Activated CD4-positive, alpha-beta T cell treated with anti-CD3 and anti-CD28 coated beads, Interleukin-10, Interleukin-2, amounts not matched to agents 100 ng/mL and 50 ng/mL, durations not matched to agents 16 hours and 8 hours (primary cell): ENCODE data around the gene DNAH7.

ENCODE experiments used
- DNase-seq: peaks from one replicate; pipeline ENCODE4 v3.0.0-alpha.2; 2020

The DNAH7 gene

DNA sequence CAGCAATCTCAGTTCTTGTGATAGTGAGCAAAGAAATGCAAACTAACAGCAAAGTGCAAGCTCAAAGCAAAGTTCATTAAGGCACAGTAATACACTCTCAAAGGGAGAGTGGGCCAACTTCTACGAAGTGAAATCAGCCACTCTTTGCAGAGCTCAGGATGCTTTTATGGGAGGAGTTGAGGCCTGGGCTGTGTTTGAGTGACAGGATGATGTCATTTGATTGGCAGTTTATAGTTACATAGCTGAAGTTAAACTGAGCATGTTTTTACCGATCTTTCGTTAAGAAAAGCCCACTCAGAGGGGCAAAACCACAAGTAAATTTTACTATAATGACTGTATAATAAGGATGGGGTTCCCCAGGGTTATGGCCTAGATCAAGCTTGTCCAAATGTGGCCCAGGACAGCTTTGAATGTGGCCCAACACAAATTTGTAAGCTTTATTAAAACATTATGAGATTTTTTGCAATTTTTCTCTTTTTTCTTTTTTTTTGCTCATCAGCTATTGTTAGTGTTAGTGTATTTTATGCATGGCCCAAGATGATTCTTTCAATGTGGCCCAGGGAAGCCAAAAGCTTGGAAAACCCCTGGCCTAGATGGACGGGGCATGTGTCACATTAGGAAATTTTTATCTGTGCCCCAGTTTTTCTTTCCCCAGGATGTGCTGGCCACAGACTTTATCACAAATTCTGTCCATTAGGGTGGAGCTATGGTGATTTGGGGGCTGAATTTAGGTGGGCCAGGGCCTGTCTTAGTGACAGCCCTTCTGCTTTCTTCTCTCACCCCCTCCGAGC is 8.3 kb upstream of the DNAH7 start:
- DNase-seq: no peak

DNA sequence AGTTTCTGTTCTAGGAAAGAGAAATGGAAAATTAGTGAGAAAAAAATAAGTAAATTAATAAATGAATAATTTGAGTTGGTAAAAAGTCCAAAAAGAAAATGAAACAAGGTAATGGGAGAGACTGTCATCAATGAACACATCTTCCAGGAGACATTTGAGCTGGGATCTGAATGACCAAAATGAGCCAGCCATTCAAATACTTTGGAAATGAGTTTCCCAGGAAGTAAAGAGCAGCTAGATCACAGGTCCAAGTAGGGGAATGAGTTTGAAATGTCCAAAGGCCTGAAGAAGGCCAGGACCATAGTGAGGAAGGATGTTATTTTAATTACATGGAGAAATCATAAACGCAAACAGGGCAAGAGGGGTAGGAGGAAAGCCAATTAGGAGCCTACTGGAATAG is 6.6 kb upstream of the DNAH7 start:
- no peak for DNase-seq

DNA sequence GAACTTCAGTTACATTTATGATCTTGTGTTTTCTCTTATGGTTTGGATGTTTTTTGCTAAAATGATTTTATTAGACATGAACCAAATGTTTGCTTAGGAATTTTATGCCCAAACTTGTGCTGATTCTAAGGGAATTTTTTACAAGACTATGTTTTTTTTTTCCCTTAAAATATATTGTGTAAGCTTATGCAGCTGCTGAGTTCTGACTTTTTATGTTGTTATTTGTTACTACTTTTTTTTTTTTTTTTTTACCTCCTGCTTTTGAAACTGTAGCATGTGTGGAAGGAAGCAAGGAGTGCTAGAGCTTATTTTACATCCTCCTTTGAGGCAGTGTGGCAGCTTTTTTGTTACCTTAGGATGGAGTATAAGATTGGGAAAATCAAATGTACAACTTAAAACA is 6.0 kb upstream of the DNAH7 start:
- DNase-seq: no peak

DNA sequence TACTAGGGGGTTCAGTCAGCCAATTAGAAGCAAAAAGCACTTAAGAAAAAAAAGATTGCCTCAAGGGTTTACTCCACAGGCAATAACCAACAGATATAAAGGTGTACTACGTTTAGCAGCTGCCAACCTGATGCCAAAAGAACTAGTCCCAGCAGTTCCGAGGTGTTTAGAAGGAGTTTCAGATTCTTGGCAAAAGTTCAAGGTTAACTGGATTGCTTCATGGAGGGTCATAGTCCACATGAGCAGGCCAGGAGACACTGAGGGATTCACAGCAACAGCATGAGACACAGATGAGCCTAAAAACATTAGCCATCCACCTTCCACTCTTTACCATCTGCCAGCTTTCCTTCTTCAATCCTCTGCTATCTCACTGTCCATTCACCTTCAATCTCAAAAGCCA is 4.9 kb upstream of the DNAH7 start:
- no peak for DNase-seq

DNA sequence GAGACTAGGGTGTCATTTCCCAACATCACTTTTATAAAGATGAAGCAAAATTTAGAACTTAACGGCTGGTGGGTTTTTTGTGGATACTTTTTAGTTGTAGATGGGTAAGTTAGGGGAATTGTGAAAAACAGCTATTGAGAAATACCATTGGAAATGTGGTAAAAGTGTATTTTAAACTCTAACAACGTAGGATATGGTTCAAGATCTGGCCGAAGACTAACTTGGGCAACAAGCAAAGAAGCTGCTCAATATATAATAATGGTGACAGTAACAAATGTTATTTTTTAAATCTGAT is 1.6 kb downstream of the DNAH7 start:
- no peak for DNase-seq

DNA sequence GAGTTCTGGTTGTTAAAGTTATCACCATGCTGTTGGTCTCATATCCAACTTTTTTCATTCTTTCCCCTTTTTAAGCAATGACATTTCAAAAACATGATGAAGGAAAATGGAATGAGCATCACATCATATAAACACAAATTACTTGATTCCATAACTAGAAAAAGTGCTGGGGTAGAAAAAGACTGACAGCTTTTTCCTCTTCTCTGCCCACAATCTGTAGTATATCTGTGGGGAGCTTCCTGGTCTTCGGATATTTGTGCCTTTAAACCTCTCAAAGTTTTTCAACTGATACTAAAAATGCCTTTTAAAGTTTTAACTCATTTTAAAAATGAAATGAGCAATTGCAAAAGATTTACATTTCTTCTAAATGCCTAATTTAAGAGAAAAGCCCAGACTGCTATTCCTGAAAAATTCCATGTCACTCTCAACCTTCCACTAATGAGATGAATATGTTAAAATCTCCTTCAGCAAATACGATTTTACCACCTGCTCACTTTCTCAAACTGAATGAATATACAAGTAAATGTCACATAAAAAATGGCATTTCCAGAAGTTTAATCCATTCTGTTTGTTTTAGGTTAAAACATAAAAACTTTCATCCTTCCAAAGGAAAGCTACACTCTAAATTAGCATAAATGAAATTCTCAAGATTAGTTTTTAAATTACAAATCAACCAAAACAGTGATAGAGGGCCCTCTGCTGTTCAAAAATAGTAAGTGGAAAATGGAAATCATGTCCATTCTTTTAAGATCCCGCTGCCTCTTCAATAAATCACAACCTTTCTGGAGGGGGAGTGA is 2.1 kb downstream of the DNAH7 start:
- peak; percentile 44 for DNase-seq

DNA sequence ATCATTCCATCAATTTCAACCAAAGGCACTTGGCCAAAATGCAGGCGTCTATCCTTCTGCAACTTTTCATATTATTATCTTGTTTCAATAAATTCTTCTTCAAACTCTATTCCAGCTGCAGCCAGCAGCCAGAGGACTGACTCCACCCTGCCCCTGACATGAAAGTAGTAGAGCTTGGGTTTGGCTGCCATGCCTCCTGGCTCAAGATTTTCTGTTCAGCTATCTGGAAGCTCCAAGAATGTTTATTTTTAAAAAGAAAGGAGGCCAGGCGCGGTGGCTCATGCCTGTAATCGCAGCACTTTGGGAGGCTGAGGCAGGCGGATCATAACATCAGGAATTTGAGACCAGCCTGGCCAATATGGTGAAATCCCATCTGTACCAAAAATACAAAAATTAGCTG is 4.9 kb downstream of the DNAH7 start:
- DNase-seq: no peak

DNA sequence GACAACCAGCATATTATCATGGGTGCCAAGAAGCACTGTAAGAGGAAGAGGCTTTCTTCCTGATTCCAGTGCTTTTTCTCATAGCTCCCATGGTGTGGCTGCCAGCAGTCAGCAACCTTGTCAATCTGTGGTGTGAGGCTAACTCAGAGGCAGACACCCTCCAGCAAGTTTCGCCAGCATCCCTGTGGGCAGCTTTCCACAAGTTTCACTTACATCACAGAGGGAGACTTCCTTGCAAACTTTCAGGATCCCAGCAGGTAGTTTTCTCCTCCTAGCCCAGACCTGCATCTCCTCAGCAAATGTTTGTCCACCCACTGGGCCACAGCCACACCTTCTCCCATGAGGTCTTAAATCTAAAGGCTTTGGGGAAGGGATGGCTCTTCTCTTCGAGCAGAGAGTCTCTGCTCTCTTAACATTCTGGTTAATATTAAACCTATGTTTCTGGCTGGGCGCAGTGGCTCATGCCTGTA is 9.1 kb downstream of the DNAH7 start:
- DNase-seq: no peak

DNA sequence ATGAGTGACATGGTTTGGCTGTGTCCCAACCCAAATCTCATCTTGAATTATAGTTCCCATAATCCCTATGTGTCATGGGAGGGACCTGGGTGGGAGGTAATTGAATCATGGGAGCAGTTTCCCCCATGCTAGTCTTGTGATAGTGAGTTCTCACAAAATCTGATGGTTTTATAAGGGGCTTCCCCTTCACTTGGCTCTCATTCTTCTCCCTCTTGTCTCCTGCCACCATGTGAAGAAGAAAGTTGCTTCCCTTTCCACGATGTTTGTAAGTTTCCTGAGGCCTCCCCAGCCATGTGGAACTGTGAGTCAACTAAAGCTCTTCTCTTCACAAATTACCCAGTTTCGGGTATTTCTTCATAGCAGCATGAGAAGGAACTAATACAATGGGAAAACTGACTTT is 14.0 kb downstream of the DNAH7 start:
- no peak for DNase-seq

DNA sequence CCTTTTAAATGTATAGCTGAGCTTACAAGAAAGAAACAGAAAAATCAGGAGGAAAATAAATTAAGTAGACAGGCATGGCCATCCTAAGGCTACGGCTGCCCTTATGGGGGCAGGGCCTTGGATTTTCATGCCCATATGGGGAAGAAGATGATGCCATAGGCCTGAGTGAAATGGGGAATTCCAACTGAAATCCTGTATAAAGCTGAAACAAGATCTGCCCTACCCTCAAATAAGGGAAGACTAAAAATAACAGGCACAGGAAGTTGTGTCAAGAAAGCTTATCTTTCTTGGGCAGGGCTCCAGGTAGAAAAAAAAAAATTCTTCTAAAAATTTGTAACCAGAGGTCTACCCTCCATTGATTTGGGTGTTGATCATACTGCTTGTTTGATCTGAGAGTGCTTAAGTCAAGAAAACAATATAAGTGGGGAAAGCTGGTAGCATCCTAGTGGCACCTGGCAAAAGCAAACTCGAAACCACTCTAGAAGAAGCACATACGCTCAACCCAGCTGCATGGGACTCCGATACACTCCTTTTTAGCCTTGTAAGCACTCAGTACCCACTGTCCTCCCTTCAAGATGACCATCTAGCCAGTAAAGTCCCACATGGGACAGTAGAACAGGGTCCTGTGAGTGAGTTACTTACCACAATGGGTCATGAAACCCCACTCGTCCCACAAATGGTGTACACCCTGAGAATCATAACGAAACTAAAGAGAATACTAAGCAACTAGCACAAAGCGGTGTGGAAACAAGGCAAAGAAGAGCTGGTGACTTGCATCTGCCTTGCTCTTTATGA is 22.3 kb downstream of the DNAH7 start:
- DNase-seq: no peak

DNA sequence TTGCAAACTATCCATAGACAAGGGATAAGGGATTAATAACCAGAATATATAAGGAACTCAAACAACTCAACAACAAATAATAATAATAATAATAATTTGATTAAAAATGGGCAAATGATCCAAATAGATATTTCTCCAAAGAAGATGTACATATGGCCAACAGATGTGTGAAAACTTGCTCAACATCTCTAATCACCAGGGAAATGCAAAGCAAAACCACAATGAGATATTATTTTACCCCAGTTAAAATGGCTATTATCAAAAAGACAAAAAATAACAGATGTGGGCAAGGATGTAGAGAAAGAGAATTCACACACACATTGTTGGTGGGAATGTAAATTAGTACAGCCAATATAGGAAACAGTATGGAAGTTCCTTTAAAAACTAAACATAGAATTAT is 26.9 kb downstream of the DNAH7 start:
- no peak for DNase-seq

DNA sequence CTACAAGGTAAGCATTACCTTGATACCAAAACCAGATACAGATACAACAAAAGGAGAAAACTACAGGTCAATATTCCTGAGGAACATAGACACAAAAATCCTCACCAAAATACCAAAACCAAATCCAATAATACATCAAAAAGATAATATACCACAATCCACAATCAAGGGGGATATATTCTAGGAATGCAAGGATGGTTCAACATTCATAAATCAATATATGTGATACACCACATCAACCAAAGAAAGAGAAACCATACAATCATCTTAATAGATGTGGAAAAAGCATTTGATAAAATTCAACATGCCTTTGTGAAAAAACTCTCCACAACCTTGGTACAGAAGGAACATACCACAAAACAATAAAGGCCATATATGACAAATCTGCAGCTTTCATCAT is 28.4 kb downstream of the DNAH7 start:
- no peak for DNase-seq

DNA sequence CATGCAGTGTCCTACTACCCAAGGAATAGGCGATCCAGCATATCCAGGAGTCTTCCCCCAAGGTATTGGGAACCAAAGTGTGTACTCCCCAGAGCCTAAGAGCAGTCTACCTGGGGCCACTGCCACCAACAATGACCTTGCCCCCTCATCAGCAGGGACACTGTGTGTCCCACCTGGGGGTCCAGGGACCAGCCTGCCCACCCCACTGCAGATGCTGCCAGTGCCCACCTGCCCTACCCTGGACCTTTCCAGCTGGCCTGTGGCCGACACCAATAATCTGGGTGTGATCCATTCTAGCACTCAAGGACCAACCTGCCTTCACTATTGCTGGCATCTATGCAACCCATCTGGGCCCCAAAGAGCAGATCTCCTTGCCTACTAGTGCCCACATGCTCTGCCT is 32.2 kb downstream of the DNAH7 start:
- no peak for DNase-seq

DNA sequence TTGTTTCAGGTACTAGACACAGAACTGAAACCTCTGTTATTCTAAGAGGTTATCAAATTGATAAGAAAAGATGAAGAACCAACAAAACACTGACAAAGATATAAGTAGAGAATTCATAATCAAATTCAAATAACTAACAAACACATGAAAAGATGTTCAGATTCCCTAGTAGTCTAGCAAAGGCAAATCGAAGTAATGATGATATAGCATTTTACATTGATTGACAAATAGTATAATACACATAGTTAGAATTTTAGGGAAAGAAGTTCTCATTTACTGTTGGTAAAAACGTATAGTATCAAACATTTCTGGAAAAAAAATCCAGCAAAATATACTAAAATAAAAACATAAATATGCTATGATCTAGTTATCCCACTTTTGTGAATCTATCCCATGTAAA is 50.6 kb downstream of the DNAH7 start:
- no peak for DNase-seq

DNA sequence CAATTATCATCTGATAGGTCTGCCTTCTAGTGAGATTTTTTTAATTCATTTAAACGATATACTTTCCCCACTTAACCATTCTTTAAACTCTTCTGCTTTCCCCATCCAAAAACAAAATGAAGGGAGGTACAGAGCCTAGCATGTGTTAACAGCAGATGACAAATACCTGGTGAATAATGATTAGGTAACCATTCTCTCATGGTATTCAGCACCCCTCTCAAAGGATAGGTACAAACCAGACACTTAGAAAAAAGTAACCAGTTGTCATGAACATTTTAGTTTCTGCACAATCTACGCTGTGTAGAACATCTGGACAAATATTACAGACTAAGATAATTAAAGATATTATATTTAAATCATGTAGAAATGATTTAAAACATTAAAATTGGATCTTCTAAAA is 56.3 kb downstream of the DNAH7 start:
- no peak for DNase-seq

DNA sequence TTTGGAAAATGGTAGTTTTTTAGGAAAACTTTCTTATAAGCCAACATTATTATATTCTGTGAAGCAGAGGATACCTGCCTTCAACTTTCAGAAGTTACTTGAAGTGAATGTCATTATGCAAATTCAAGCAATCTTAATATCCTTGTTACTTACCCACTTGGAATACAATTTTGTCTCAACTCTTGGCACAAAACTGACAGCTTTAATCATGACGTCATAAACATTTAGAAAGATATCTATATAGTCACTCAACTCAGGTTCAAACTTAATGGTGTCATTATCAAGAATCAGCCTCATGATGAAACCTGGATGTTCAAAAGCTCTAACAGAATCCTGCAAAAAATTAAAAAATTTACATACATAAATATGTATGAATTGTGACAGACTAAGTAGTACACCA is 68.1 kb downstream of the DNAH7 start:
- no peak for DNase-seq

DNA sequence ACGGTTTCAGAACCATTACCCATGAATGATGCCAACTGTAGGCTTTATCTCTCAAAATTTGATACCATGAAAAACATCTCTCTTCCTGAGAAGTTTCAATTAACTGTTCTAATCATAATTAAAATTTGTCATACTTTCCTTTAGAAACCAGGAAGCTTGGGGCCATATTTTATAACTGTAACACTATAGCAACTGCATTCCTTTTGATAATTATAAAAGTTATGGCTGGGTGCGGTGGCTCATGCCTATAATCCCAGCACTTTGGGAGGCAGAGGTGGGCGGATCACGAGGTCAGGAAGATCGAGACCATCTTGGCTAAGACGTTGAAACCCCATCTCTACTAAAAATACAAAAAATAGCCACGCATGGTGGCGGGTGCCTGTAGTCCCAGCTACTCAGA is 70.6 kb downstream of the DNAH7 start:
- no peak for DNase-seq

DNA sequence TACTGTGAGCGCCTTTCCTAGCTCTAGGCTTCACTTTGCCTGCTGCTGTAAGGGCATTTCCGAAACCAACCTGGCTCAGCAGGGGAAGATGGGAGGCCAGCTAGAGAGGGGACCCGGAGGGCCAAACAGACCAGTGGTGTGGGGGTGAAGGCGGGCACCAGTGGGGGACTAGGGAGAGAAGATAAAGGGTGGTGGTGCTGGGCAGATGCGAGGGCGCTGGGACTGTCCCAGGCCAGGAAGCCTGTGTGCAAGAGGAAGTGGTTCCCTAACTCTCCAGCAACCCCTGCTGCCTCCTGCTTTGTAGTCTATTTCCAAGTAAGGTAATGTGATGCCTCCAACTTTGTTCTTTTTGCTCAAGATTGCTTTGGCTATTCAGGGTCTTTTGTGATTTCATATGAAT is 73.1 kb downstream of the DNAH7 start:
- DNase-seq: no peak

DNA sequence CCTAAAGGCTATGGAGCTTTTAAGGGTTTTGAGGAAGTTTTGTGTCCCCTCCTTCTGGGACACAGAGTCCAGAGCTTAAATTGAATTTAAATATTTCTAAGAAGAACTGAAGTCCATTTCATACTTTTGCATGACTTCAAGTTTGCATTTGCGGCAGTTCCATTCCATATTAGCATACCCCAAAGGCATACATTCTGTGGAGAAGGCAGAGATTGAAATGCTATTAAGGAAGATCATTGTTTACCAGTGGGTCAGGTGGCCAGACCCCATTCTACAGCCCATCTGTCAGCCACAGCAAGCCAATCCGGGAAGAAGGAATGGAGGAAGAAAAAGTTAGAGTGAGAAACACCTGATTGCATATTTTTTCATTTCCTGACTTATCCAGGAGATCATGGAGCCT is 75.0 kb downstream of the DNAH7 start:
- no peak for DNase-seq

DNA sequence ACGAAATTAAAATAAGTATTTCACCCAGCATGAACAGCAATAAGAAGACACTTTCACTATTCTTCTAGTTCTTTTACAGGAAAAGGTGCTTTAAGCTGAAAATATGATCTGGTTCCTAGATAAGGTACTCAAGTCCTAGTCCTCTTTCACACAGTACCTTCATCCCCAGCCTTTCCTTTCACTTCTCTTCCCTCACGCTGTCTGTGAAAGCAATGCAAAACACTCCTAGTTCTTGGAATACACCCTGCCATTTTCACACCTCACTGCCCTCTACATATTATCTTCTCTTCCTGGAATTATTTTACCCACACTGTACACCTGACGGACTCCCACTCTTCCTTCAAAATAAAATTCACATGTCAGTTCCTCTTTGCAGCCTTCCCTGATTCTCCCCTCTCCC is 82.9 kb downstream of the DNAH7 start:
- no peak for DNase-seq

DNA sequence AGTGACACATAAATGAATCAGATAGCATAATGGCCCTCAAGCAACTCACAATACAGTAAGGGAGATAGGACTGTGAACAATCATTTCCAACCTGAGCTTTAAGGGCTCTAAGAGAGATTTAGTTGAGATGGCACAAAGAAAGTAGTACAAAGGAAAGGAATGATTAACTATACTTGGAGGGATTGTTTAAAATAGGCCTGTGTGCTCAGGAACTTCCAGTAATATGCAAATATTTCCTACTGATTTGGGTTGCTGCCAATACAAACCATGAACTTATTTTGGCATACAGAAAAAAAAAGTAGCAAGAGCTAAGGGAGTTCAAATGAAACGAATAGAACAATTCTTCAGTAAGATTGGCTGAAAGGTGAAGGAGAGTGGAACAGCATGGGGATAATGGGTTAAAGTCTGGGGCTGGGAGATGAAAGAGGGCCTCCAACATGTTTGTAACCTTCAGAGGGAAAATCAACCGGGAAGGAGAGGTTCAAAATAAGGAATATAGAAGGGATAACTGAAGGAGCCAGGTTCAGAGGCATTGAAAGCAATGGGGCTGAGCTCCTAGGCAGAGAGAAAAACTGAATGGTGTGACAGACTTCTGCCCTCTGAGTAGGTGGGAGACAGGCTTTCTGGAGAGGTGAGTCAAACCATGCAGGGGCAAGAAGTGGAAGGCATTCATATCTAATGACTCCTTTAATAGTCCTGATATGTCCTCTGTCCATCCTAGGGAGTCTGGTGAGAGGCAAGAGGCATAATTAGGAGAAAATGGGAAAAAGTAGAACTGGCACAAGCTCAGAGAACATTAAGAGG is 83.5 kb downstream of the DNAH7 start:
- no peak for DNase-seq

DNA sequence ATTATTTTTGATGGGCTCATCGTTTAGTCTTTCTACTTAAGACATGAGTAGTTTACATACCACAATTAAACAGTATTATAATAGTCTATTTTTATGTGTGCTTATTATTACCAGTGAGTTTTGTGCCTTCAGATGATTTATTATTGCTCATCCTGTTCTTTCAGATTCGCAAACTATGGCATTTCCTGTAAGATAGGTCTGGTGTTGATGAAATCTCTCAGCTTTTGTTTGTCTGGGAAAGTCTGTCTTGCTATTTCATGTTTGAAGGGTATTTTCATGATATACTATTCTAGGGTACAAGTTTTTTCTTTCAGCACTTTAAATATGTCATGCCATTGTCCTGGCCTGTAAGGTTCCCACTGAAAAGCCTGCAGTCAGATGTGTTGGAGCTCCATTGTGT is 101.3 kb downstream of the DNAH7 start:
- DNase-seq: no peak

DNA sequence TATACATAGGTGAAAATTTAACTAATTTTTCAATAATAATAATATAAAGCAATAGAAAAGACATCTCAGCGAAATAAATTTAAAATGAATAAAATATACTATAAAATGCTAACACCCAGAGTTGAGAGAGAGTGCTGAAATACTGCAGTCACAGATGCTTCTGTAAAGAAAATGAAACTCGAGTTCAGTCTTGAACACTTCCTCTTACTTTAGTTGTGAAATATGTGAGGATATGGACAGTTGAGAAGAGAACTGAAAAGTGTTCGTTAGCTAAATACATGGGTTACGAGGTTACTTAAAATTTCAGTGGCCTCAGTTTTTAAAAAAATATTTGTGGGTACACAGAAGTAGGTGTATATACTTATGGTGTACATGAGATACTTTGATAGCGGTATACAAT is 106.8 kb downstream of the DNAH7 start:
- DNase-seq: no peak
